ENCODE results near the gene NLK. TPM values are rescaled to one million over a fixed set of nuclear protein-coding genes. Genes with fewer than 3 reads are reported as not detected.

The NLK gene
- total and polyA plus RNA-seq, 2 donors (not counting 1 experiment from before 2014, with no cell fraction given) = 14.4 to 16.1 TPM

GRCh38 chr17:28093999-28094716 lies 51.7 kb downstream of the NLK start:
- H3K4me3 ChIP-seq (replicated peaks in 1 of 4; ENCODE audit: control extremely low read depth in 1 of 4, insufficient read depth in 1 of 4, low read depth in 3 of 4, low read length in 4 of 4) = no peak overlapping the region
- no peak overlapping the region for H3K4me2 ChIP-seq (ENCODE audit: extremely low read depth, insufficient read depth, low read length)
- H3K79me2 ChIP-seq (ENCODE audit: control insufficient read depth, insufficient read depth, low read length) = peaks cover 9% of the 10 kb centered on the region
- no peaks in the 10 kb centered on the region for H3K9me3 ChIP-seq (ENCODE audit: control insufficient read depth, insufficient read depth, low read depth, low read length)
- H3K4me1 ChIP-seq (ENCODE audit: control insufficient read depth, extremely low read depth, insufficient read depth, low read length) = no peaks in the 10 kb centered on the region
- H3K36me3 ChIP-seq (ENCODE audit: control insufficient read depth, insufficient read depth, low read length) = no peaks in the 10 kb centered on the region
- no peaks in the 10 kb centered on the region for H3K27me3 ChIP-seq (ENCODE audit: control insufficient read depth, insufficient read depth, low read length)
- H4K20me1 ChIP-seq (ENCODE audit: control insufficient read depth, extremely low read depth, insufficient read depth, low read length) = no peaks in the 10 kb centered on the region
- no peak overlapping the region for H3K9ac ChIP-seq (ENCODE audit: insufficient read depth, low read length)
- TF ChIP-seq, protein P1, sequence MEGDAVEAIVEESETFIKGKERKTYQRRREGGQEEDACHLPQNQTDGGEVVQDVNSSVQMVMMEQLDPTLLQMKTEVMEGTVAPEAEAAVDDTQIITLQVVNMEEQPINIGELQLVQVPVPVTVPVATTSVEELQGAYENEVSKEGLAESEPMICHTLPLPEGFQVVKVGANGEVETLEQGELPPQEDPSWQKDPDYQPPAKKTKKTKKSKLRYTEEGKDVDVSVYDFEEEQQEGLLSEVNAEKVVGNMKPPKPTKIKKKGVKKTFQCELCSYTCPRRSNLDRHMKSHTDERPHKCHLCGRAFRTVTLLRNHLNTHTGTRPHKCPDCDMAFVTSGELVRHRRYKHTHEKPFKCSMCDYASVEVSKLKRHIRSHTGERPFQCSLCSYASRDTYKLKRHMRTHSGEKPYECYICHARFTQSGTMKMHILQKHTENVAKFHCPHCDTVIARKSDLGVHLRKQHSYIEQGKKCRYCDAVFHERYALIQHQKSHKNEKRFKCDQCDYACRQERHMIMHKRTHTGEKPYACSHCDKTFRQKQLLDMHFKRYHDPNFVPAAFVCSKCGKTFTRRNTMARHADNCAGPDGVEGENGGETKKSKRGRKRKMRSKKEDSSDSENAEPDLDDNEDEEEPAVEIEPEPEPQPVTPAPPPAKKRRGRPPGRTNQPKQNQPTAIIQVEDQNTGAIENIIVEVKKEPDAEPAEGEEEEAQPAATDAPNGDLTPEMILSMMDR (conservative IDR thresholded peaks at IDR 0.05 in 1 of 2, IDR thresholded peaks at IDR 0.05 in 1 of 2; ENCODE audit: low read depth in 1 of 2, low read length in 2 of 2) = no peak
- no peak for TF ChIP-seq EZH2 (IDR thresholded peaks at IDR 0.05; ENCODE audit: low read length, missing control alignments)
- no peak overlapping the region for H3K27ac ChIP-seq (ENCODE audit: insufficient read depth, low read length)
- no peak for DNase-seq (ENCODE audit: low read depth in 2 of 2)
- H2AFZ ChIP-seq (ENCODE audit: low read length) = no peak overlapping the region

DNA sequence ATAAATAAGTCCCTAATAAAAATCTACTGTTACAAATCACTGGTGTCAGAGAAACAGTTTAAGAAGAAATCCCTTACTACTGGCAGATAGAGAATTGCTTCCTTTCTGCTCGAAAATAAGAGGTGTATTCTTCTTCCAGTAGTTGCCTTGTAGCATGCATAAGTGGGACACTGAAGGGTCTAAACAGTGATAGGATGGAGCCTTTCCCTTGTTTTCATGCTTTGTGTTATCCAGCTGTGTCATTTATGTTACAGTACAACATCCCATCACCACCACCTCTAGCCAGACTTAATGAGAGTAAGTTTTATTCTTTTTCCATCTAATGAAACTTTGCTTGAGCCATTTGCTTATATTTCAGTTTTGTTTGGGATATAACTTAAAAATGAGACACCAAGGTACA lies 54.3 kb downstream of the NLK start:
- Histone ChIP-seq H3K9ac (ENCODE audit: insufficient read depth, low read length) (no peak overlapping the region), H3K27ac (ENCODE audit: insufficient read depth, low read length) (no peak overlapping the region), H2AFZ (ENCODE audit: low read length) (no peak overlapping the region), H3K79me2 (ENCODE audit: control insufficient read depth, insufficient read depth, low read length) (peaks cover 3% of the 10 kb centered on the region), H4K20me1 (ENCODE audit: control insufficient read depth, extremely low read depth, insufficient read depth, low read length) (no peaks in the 10 kb centered on the region), H3K27me3 (ENCODE audit: control insufficient read depth, insufficient read depth, low read length) (no peaks in the 10 kb centered on the region), H3K4me1 (ENCODE audit: control insufficient read depth, extremely low read depth, insufficient read depth, low read length) (no peaks in the 10 kb centered on the region), H3K9me3 (ENCODE audit: control insufficient read depth, insufficient read depth, low read depth, low read length) (no peaks in the 10 kb centered on the region), H3K4me3 (replicated peaks in 1 of 4; ENCODE audit: control extremely low read depth in 1 of 4, insufficient read depth in 1 of 4, low read depth in 3 of 4, low read length in 4 of 4) (no peak overlapping the region), H3K36me3 (ENCODE audit: control insufficient read depth, insufficient read depth, low read length) (no peaks in the 10 kb centered on the region), H3K4me2 (ENCODE audit: extremely low read depth, insufficient read depth, low read length) (no peak overlapping the region)
- no peak for TF ChIP-seq EZH2 (IDR thresholded peaks at IDR 0.05; ENCODE audit: low read length, missing control alignments)
- TF ChIP-seq, protein P1 (conservative IDR thresholded peaks at IDR 0.05 in 1 of 2, IDR thresholded peaks at IDR 0.05 in 1 of 2; ENCODE audit: low read depth in 1 of 2, low read length in 2 of 2) = no peak
- DNase-seq (ENCODE audit: low read depth in 2 of 2) = no peak

DNA sequence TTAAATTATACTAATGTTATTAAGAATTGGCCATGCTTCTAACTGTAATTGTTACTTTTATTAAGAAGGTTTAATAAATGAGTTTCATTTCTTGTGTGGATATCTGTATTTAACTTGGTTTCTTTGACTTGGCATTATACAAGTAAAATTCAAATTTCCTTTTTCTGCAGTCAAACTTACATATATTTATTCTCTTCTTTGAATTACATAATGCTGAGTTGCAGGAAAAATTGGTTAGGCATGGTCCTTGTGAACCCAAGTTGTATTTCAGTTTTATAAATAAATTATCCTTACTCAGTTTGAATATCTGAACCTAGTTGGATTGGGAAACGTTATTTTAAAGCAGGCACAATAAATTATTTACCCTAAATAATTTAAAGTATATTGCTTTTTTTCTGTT lies 54.8 kb downstream of the NLK start:
- Histone ChIP-seq H2AFZ (ENCODE audit: low read length) (no peak overlapping the region), H3K4me2 (ENCODE audit: extremely low read depth, insufficient read depth, low read length) (no peak overlapping the region), H4K20me1 (ENCODE audit: control insufficient read depth, extremely low read depth, insufficient read depth, low read length) (no peaks in the 10 kb centered on the region), H3K4me1 (ENCODE audit: control insufficient read depth, extremely low read depth, insufficient read depth, low read length) (no peaks in the 10 kb centered on the region), H3K4me3 (replicated peaks in 1 of 4; ENCODE audit: control extremely low read depth in 1 of 4, insufficient read depth in 1 of 4, low read depth in 3 of 4, low read length in 4 of 4) (no peak overlapping the region), H3K36me3 (ENCODE audit: control insufficient read depth, insufficient read depth, low read length) (no peaks in the 10 kb centered on the region), H3K27me3 (ENCODE audit: control insufficient read depth, insufficient read depth, low read length) (no peaks in the 10 kb centered on the region), H3K79me2 (ENCODE audit: control insufficient read depth, insufficient read depth, low read length) (peaks cover 2% of the 10 kb centered on the region), H3K9me3 (ENCODE audit: control insufficient read depth, insufficient read depth, low read depth, low read length) (no peaks in the 10 kb centered on the region), H3K9ac (ENCODE audit: insufficient read depth, low read length) (no peak overlapping the region), H3K27ac (ENCODE audit: insufficient read depth, low read length) (no peak overlapping the region)
- no peak for DNase-seq (ENCODE audit: low read depth in 2 of 2)
- TF ChIP-seq EZH2 (IDR thresholded peaks at IDR 0.05; ENCODE audit: low read length, missing control alignments) = no peak
- TF ChIP-seq, protein P1 (conservative IDR thresholded peaks at IDR 0.05 in 1 of 2, IDR thresholded peaks at IDR 0.05 in 1 of 2; ENCODE audit: low read depth in 1 of 2, low read length in 2 of 2) = no peak

Measured in fibroblast of lung (primary cell).